Esophagus squamous epithelium (tissue), 4 donors: ENCODE results near the gene USP6.
"Not testable (repeated sequence)": the region's sequence is repeated elsewhere in the genome, so short reads cannot be mapped to it uniquely, and the experiment has no call there.

ENCODE experiments used
- CTCF ChIP-seq, 6 experiments: fragments of 450-650 bp in 4 of 6; fragments of 200-600 bp in 2 of 6; sonication (generic) in 2 of 6; IDR thresholded peaks; one replicate each; pipeline ENCODE4 v1.5.1; 2016 to 2019; ENCODE audit warnings: antibody characterized with exemption in 6 of 6, mild to moderate bottlenecking in 4 of 6, moderate library complexity in 4 of 6
- POLR2A ChIP-seq, 4 donors: fragments of 450-650 bp; IDR thresholded peaks; one replicate each; pipeline ENCODE4 v1.6.1; 2017; ENCODE audit warnings: antibody characterized with exemption in 4 of 4, mild to moderate bottlenecking in 4 of 4, moderate library complexity in 3 of 4

- not testable (repeated sequence) for TF ChIP-seq CTCF, POLR2A (IDR thresholded peaks at IDR 0.05)
Observed at GRCh38 chr17:5138198-5138544, 22.3 kb downstream of the USP6 start.
